ENCODE data around the gene SH3RF1. TPM values are rescaled to one million over a fixed set of nuclear protein-coding genes. Genes with fewer than 3 reads are reported as not detected.
A peak's percentile ranks its signal among the peaks of the same experiment; 100 is the strongest.

Gene SH3RF1
- total and polyA plus RNA-seq, 8 donors, result 3.4 to 47.8 (median 18.9) TPM

DNA sequence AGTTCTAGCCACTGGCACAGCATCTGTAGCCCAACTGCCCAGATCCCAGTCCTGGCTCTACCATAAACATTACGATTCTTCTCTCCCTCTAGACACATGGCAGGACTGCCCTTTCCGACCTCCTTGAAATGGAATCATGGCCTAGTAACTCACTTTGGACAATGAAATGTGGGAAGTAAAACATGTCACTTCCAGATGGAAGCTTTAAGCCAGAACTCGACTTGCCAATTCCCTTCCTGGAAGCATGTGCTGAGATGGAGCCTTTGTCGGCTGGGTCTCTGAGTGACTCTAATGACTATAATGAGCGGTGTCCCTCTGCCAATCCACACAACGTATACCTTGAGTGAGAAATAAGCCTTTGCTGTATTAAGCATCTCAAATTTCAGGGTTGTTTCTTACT, 34.7 kb downstream of the SH3RF1 start:
- no peaks in the 10 kb centered on the region for H3K27me3 ChIP-seq
- peaks cover 21 to 61% (median 38%) of the 10 kb centered on the region in 4 donors for H3K4me1 ChIP-seq
- H3K9me3 ChIP-seq, result no peaks in the 10 kb centered on the region
- WGBS, 5 donors, result 73 to 87% (median 83%) methylated on average over 6 of the region's 6 CpGs
- no peak for DNase-seq
- no peaks in the 10 kb centered on the region for H3K36me3 ChIP-seq
- TF ChIP-seq CTCF (IDR thresholded peaks at IDR 0.05) (no peak), POLR2AphosphoS5 (IDR thresholded peaks at IDR 0.05) (no peak), EP300 (IDR thresholded peaks at IDR 0.05) (no peak), POLR2A (IDR thresholded peaks at IDR 0.05) (no peak)
- H3K27ac ChIP-seq, result peak overlapping the region in 1 of 5 donors; percentile 21
- intact Hi-C loops (cut with DNase I; ENCODE audit: low total_unique reads), result no loop called here
- H3K4me3 ChIP-seq, result no peak overlapping the region

DNA sequence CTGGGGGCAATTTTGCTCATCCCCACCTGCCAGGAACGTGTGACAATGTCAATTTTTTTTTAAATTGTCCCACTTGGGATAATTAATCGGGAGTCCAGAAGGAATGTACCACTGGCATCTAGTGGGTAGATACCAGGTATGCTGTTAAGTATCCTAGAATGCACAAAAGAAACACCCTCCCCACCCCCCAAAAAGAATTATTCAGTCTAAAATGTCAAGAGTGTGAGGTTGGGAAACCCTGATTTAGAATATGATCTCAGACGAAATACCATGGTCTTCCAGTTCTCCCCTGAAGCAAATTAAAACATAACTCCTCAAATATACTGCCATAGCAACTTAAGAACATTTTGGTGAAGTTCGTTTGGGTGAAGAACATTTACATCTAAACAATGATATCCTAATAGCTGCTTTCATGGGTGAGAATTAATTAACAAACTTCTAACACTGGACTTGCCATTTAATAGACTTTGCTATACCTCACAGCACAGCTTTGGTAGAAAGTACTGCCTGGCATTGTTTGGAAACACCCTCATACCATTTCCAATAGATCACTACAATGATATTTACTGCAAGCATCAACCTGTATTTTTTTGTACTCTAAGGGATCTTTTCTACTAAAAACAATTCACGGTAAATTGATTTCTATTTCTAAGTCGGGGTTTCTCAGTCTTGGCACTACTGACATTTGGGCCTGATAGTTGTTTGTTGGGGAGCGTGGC, 36.5 kb downstream of the SH3RF1 start:
- Histone ChIP-seq H3K9me3 (no peaks in the 10 kb centered on the region), H3K27ac (no peak overlapping the region), H3K4me3 (no peak overlapping the region), H3K27me3 (no peaks in the 10 kb centered on the region), H3K36me3 (no peaks in the 10 kb centered on the region), H3K4me1 (peaks cover 21 to 65% (median 38%) of the 10 kb centered on the region in 4 donors)
- intact Hi-C loops (cut with DNase I; ENCODE audit: low total_unique reads), result no loop called here
- no peak for DNase-seq
- WGBS, 5 donors, result 70 to 81% (median 76%) methylated on average over 7 of the region's 7 CpGs
- TF ChIP-seq EP300 (IDR thresholded peaks at IDR 0.05) (no peak), POLR2AphosphoS5 (IDR thresholded peaks at IDR 0.05) (no peak)

- TF ChIP-seq POLR2A (IDR thresholded peaks at IDR 0.05) (no peak), CTCF (IDR thresholded peaks at IDR 0.05) (no peak), EP300 (IDR thresholded peaks at IDR 0.05) (no peak), POLR2AphosphoS5 (IDR thresholded peaks at IDR 0.05) (no peak)
- no peak overlapping the region for H3K27ac ChIP-seq
- 68 to 84% (median 78%) methylated on average over 4 of the region's 4 CpGs for WGBS, 5 donors
- peaks cover 19 to 65% (median 34%) of the 10 kb centered on the region in 4 donors for H3K4me1 ChIP-seq
- no peaks in the 10 kb centered on the region for H3K27me3 ChIP-seq
- no peaks in the 10 kb centered on the region for H3K36me3 ChIP-seq
- no peak for DNase-seq
- H3K9me3 ChIP-seq, result no peaks in the 10 kb centered on the region
- intact Hi-C loops (cut with DNase I; ENCODE audit: low total_unique reads), result no loop called here
- H3K4me3 ChIP-seq, result no peak overlapping the region
Observed at GRCh38 chr4:169233691-169234090, 37.1 kb downstream of the SH3RF1 start.

GRCh38 chr4:169231647-169232262, 39.0 kb downstream of the SH3RF1 start:
- no peaks in the 10 kb centered on the region for H3K9me3 ChIP-seq
- DNase-seq, result no peak
- peaks cover 0 to 53% (median 15%) of the 10 kb centered on the region in 4 donors for H3K4me1 ChIP-seq
- TF ChIP-seq CTCF (IDR thresholded peaks at IDR 0.05) (no peak), EP300 (IDR thresholded peaks at IDR 0.05) (no peak), POLR2AphosphoS5 (IDR thresholded peaks at IDR 0.05) (no peak), POLR2A (IDR thresholded peaks at IDR 0.05) (no peak)
- no peaks in the 10 kb centered on the region for H3K27me3 ChIP-seq
- intact Hi-C loops (cut with DNase I; ENCODE audit: low total_unique reads), result no loop called here
- 74 to 96% (median 83%) methylated on average over 4 of the region's 4 CpGs for WGBS, 5 donors
- no peak overlapping the region for H3K27ac ChIP-seq
- no peaks in the 10 kb centered on the region for H3K36me3 ChIP-seq
- no peak overlapping the region for H3K4me3 ChIP-seq
